Right atrium auricular region (tissue), 2 donors: Measurements from ENCODE around the gene RTP3. TPM values are rescaled to one million over a fixed set of nuclear protein-coding genes. Genes with fewer than 3 reads are reported as not detected.
"Not testable (repeated sequence)": the region's sequence is repeated elsewhere in the genome, so short reads cannot be mapped to it uniquely, and the experiment has no call there.

Experiments used
- DNase-seq: peaks from one replicate; pipeline ENCODE4 v3.0.0-alpha.2; 2019; ENCODE audit warnings: low spot score
- H3K27ac ChIP-seq, 2 donors: fragments of 200-600 bp; sonication (generic); 1 replicate in 1 of 2; 2 replicates in 1 of 2; pipeline ENCODE4 v1.5.1; 2016 to 2019
- H3K27me3 ChIP-seq, 2 donors: fragments of 200-600 bp; sonication (generic); one replicate each; pipeline versions ENCODE4 v1.5.1 to v1.6.0; 2017 to 2019
- H3K36me3 ChIP-seq: fragments of 200-600 bp; sonication (generic); one replicate; pipeline ENCODE4 v1.5.1; 2016
- H3K4me1 ChIP-seq, 2 donors: fragments of 200-600 bp; sonication (generic); one replicate each; pipeline versions ENCODE4 v1.5.1 to v1.6.0; 2017 to 2019
- H3K4me3 ChIP-seq, 2 donors: fragments of 200-600 bp; sonication (generic); 1 replicate in 1 of 2; 2 replicates in 1 of 2; pipeline ENCODE4 v1.5.1; 2017 to 2019; ENCODE audit warnings: mild to moderate bottlenecking in 1 of 2, moderate library complexity in 1 of 2
- H3K9me3 ChIP-seq, 2 donors: fragments of 200-600 bp; sonication (generic); one replicate each; pipeline ENCODE4 v1.5.1; 2019
- total RNA-seq, 2 donors: library from RNA; depleted of rRNA; stranded (reverse); fragments of >200 nt; gene quantifications; one replicate each; pipeline ENCODE4 v1.1.0, GENCODE V29; 2016
- TF ChIP-seq, protein P1 (sequence below), 2 donors: fragments of 200-600 bp; sonication (generic); IDR thresholded peaks; one replicate each; pipeline ENCODE4 v1.5.1; 2019; ENCODE audit warnings: antibody characterized with exemption in 2 of 2

RTP3 gene
- total RNA-seq, 2 donors from 2014 or later, result not detected

DNA sequence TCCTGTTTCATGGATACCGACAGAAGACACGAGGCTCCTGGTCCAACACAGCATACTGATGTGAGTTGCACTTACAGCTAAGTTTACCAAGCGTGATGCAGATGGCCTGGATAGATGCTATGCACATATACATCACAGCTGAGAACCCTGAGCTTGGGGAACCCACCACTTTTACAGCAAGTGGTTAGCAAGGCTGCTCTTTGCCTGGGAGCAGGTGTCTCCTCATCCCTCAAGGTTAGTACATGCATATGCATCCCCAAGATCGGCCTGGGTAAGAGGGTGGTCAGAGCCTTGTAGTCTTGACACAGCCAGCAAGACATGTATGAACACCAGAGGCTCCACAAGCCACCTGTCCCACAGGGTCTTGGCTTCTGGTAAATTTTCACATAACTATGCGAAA, 40.0 kb downstream of the RTP3 start:
- TF ChIP-seq, protein P1, sequence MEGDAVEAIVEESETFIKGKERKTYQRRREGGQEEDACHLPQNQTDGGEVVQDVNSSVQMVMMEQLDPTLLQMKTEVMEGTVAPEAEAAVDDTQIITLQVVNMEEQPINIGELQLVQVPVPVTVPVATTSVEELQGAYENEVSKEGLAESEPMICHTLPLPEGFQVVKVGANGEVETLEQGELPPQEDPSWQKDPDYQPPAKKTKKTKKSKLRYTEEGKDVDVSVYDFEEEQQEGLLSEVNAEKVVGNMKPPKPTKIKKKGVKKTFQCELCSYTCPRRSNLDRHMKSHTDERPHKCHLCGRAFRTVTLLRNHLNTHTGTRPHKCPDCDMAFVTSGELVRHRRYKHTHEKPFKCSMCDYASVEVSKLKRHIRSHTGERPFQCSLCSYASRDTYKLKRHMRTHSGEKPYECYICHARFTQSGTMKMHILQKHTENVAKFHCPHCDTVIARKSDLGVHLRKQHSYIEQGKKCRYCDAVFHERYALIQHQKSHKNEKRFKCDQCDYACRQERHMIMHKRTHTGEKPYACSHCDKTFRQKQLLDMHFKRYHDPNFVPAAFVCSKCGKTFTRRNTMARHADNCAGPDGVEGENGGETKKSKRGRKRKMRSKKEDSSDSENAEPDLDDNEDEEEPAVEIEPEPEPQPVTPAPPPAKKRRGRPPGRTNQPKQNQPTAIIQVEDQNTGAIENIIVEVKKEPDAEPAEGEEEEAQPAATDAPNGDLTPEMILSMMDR (IDR thresholded peaks at IDR 0.05), result no peak
- Histone ChIP-seq H3K27me3 (no peaks in the 10 kb centered on the region), H3K27ac (no peak overlapping the region), H3K4me1 (peaks cover 0 to 7% of the 10 kb centered on the region in 2 donors), H3K9me3 (no peaks in the 10 kb centered on the region), H3K4me3 (no peak overlapping the region), H3K36me3 (no peaks in the 10 kb centered on the region)
- no peak for DNase-seq

DNA sequence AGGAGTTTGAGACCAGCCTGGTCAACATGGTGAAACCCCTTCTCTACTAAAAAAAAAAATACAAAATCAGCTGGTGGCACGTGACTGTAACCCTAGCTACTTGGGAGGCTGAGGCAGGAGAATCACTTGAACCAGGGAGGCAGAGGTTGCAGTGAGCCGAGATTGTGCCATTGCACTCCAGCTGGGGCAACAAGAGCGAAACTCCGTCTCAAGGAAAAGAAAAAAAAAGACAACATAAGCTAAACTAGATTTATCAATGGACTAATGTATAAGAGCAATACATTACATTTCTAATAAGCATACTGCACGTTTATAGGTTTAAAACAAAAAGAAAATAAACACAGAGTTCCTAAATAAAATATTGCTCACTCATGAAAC, 40.6 kb downstream of the RTP3 start:
- H3K9me3 ChIP-seq, H3K27ac ChIP-seq, H3K36me3 ChIP-seq, H3K4me1 ChIP-seq, H3K4me3 ChIP-seq, DNase-seq, H3K27me3 ChIP-seq: not testable (repeated sequence)

DNA sequence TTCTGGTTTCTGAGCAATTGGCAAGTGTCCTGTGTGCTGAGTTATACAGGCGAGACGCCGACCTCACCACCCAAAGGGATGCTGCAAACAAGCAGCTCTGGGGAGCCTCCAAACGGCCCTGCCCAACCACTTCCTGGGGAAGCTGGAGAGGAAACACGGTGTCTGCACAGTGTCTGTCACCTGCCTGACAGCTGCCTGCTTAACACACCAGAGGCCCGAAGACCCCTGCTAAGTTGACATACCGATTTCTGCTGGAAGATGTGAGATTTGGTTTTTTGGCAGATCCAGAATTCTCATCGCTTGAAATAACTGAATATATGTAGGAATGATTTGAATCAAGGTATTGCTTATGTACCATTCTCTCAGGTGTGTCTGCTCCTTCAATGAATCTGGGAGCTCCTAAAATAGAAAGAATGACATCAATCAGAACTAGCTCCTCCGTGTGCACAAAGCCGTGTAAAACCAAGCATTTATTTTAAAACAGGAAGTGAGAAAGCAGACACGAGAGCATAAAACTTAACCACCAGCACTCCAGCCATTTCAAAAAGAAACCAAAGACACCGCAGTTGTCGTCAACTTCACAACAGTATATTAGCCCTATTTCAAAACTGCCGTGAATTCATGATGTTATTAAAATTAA, 41.1 kb downstream of the RTP3 start:
- Histone ChIP-seq H3K27ac (no peak overlapping the region), H3K4me1 (peaks cover 0 to 7% of the 10 kb centered on the region in 2 donors), H3K36me3 (no peaks in the 10 kb centered on the region), H3K27me3 (no peaks in the 10 kb centered on the region), H3K4me3 (no peak overlapping the region), H3K9me3 (no peaks in the 10 kb centered on the region)
- TF ChIP-seq, protein P1 (IDR thresholded peaks at IDR 0.05), result no peak
- DNase-seq, result no peak

DNA sequence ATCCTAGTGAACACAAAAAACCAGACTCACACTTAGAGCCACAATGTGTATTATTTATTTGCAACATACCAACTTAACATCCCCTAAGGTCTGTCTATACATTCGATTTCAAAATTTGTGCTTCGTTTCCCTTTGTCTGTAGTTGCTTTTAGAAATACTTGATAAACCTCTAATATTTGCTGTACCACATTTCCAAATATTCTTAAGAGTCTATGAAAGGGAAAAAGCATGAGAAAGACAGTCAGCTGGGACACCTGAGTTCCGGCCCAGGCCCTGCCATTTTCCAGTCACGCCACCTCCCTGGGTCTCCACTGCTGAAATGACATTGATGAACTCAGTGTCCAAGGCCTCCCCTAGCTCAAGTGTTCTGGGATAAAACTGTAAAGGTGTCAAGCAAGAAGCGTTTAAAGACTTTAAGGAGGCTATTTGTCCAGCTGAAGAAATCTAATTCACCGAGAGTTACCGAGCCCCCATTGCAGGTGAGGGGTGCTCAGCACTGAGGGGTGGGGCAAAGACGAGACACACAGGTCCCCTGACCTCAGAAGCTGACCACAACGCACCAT, 41.7 kb downstream of the RTP3 start:
- Histone ChIP-seq H3K9me3 (no peaks in the 10 kb centered on the region), H3K27me3 (no peaks in the 10 kb centered on the region), H3K36me3 (no peaks in the 10 kb centered on the region), H3K27ac (no peak overlapping the region), H3K4me1 (peaks cover 0 to 7% of the 10 kb centered on the region in 2 donors), H3K4me3 (no peak overlapping the region)
- DNase-seq, result no peak
- TF ChIP-seq, protein P1 (IDR thresholded peaks at IDR 0.05), result no peak

DNA sequence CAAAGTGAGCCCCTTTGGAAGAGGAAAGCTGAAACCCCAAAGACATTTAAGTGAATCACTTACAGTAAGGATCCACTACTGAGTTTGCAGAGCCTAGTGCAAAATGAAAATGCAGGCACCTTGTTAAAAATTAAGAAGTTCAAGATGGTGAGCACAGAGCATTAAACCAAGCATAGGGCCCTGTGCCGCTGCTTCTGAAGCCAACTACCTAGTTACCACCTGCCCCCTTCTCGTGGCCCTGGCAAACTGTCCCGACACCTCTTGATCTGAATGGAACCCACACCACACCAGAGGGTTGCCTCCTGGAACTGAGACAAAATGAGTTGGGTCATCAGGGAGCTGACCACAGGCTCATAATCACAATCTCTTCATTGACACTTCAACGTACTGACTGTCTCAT, 42.8 kb downstream of the RTP3 start:
- no peak for DNase-seq
- H3K27ac ChIP-seq, result no peak overlapping the region

DNA sequence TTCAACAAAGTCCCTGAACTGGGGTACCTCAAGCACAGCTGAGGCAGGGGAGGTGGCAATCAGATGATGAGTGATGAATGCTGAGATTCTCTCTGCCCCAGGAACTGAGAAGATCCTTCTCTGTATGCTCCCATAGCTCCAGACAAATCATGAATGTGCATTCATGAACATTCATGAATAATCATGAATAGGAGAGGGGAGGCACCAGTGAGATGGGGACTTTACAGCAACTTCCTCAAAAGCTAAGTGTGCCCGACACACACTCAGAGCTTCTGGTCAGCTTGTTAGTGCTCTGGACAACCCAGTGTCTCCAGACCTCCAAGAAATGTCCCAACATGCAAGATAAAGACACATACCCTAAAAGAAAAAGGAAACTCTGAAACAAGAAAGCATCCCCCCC, 44.1 kb downstream of the RTP3 start:
- TF ChIP-seq, protein P1 (IDR thresholded peaks at IDR 0.05), result no peak
- no peaks in the 10 kb centered on the region for H3K9me3 ChIP-seq
- H3K4me3 ChIP-seq, result no peak overlapping the region
- DNase-seq, result no peak
- H3K27me3 ChIP-seq, result no peaks in the 10 kb centered on the region
- H3K36me3 ChIP-seq, result no peaks in the 10 kb centered on the region
- peaks cover 0 to 7% of the 10 kb centered on the region in 2 donors for H3K4me1 ChIP-seq
- H3K27ac ChIP-seq, result no peak overlapping the region

More for the DNA sequence above, 42.8 kb downstream of the RTP3 start:
- Histone ChIP-seq H3K4me3 (no peak overlapping the region), H3K36me3 (no peaks in the 10 kb centered on the region), H3K9me3 (no peaks in the 10 kb centered on the region), H3K4me1 (peaks cover 0 to 7% of the 10 kb centered on the region in 2 donors), H3K27me3 (no peaks in the 10 kb centered on the region)
- TF ChIP-seq, protein P1 (IDR thresholded peaks at IDR 0.05), result no peak
